DMS 273 treated with DMSO at 0.1 percent for 48 hours (cell line): ENCODE results near the gene ZHX3.
"Not testable (repeated sequence)": the region's sequence is repeated elsewhere in the genome, so short reads cannot be mapped to it uniquely, and the experiment has no call there.

ENCODE experiments used
- DNase-seq: peaks from one replicate; lab custom pipeline; 2025; lab: John Stamatoyannopoulos, UW

The ZHX3 gene

DNA sequence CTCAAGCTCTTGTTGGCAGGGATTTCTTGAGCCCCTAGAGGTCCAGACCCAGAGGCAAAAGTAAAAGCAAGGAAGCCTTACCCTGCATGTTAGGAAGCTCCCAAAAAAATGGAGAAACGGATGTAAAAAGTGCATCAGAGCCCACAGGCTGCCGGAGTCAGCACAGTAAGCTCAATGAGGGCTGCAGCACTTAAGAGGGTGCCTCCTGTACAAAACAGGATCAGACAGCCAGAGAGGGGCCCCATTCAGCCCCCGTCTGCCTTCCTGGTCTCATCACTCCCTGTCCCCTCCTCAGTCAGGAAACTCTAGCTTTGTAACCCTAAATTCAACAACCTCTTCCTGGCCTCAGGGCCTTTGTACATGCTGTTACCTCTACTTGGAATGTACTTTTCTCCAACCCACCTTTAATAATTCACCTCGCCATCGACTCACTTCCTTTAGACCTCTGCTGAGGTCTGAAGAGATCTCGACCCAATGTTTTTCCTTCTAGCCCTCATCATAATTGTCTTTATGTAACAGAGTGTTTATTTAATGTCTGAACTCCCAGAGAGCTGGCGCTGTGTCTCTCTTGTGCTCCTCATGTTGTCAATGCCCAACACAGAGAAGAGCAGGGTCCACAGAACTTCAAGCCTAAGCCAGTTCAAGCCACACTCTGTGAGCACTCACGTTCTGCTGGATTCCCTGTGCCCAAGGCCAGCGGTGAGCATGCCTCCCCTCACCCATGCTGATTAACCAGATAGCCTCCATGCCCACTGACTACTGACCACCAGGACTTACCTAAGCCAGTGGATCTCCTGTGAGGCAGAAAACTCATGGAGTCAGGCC lies 183.0 kb downstream of the ZHX3 start:
- DNase-seq: no peak

DNA sequence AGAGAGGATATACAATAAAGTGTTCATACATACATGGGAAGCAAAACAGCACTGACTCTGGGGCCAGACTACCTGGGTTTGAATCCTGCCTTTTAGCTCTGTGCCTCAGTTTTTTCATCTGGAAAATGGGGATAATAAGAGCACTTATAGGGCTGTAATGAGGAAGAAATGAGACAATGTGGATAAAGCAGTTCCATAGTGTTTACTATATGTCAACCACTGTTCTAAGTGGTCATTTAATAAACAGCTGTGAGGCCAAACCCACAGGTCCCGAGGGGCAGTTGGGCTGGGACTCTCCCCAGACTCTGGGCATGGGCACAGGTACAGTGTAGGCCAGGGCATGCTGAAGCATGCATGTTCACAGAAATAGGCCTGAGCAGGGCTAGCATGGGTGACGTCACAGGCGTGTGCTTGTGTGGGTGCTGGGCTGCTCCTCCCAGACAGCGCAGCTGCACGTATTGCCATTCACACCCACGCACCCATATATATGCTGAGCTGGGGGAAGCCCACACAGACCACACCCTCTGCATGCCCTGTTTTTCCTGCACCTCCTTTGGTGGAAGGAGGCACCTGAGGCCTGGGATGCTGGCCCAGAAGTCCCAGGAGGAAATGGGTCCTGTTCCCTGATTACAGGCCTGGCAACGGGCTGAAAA lies 183.7 kb downstream of the ZHX3 start:
- no peak for DNase-seq

DNA sequence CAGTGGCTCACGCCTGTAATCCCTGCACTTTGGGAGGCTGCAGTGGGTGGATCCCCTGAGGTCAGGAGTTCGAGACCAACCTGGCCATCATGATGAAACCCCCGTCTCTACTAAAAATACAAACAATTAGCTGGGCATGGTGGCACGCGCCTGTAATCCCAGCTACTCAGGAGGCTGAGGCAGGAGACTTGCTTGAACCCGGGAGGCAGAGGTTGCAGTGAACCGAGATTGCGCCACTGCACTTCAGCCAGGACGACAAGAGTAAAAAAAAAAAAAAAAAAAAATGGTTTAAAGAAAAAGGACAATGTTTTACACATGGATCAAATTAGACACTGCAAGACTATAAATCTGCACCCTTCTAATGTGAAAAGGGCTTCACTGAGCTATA lies 185.1 kb downstream of the ZHX3 start:
- DNase-seq: not testable (repeated sequence)

DNA sequence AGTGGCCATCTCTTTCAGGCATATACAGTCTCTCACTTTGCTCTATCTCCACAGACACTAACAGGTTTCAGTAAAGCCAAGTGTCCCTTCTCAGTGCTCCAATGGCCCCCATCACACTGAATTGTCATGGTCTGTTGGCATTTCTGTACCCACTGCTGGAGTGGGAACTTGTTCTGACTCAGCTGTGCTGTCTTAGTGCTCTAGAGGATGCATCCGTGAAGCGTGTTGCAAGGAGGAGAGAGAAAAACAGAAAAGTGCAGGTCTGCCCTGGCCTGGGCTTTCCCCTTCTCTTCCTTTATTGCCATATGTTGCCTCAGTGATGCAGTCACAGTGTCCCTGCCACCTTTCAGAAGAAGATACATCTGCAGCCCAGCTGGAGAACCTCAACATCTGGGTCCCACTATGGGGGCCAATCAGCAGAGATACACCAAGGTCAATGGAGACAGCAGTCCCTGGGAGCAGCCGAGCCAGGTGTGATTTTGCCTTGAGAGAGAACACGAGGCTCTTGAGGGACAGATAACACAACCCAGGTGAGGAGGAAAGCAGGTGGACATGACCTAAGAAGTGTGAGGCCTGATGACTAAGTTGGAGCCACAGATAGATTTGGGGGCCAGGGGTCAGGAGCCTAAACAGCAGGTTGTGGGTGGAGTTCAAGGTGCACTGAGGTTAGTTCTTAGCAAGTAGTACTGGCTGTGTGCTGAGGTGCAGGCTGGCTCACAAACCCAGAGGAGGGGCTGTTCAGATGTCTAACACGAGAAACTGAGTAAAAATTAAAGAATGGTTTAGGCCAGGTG lies 185.7 kb downstream of the ZHX3 start:
- no peak for DNase-seq
